HL-60 (cell line): ENCODE results near the gene ATP11A.

Source experiments
- DNase-seq, 2 experiments: peaks; one replicate each; pipeline ENCODE4 v3.0.0-alpha.2; 2010 to 2020; ENCODE audit warnings: low read depth in 1 of 2, low spot score in 1 of 2
- H3K27ac ChIP-seq: fragments of 250-450 bp; sonication (Bioruptor Pico); replicated peaks from 2 replicates; pipeline ENCODE4 v1.5.1; 2020; ENCODE audit warnings: mild to moderate bottlenecking, moderate library complexity
- H3K27me3 ChIP-seq: fragments of 250-450 bp; sonication (Bioruptor Pico); 2 replicates; pipeline ENCODE4 v1.5.1; 2021; ENCODE audit warnings: mild to moderate bottlenecking, moderate library complexity; ENCODE audit not compliant: insufficient read depth, poor library complexity, severe bottlenecking
- H3K4me3 ChIP-seq: replicated peaks from 2 replicates; pipeline ENCODE4 v1.5.1; 2011; ENCODE audit warnings: mild to moderate bottlenecking, control low read depth, low read length; ENCODE audit not compliant: insufficient read depth
- CTCF ChIP-seq: IDR thresholded peaks from one replicate; pipeline ENCODE4 v1.5.1; 2011; ENCODE audit warnings: low read length, control low read depth, inconsistent platforms; ENCODE audit not compliant: insufficient read depth
- GABPA ChIP-seq: IDR thresholded peaks from 2 replicates; pipeline ENCODE4 v1.6.1; 2012; ENCODE audit warnings: low read depth
- POLR2AphosphoS5 ChIP-seq: IDR thresholded peaks from 2 replicates; pipeline ENCODE4 v1.6.1; 2012; ENCODE audit warnings: low read depth
- REST ChIP-seq: IDR thresholded peaks from 2 replicates; pipeline ENCODE4 v1.6.1; 2012; ENCODE audit warnings: low read depth; ENCODE audit not compliant: insufficient replicate concordance
- SPI1 ChIP-seq: IDR thresholded peaks from 2 replicates; pipeline ENCODE4 v1.6.1; 2012; ENCODE audit warnings: low read depth, mild to moderate bottlenecking, borderline replicate concordance

Gene ATP11A

GRCh38 chr13:112733661-112734379 is 44.0 kb downstream of the ATP11A start:
- no peak for DNase-seq
- H3K27me3 ChIP-seq, result no peaks in the 10 kb centered on the region
- no peak overlapping the region for H3K4me3 ChIP-seq
- TF ChIP-seq POLR2AphosphoS5, result no peak
- no peak for TF ChIP-seq SPI1
- no peak for TF ChIP-seq GABPA
- no peak for TF ChIP-seq CTCF
- no peak for TF ChIP-seq REST
- no peak overlapping the region for H3K27ac ChIP-seq

GRCh38 chr13:112734696-112735547 is 45.1 kb downstream of the ATP11A start:
- TF ChIP-seq GABPA, result no peak
- TF ChIP-seq CTCF, result no peak
- no peak for TF ChIP-seq REST
- no peaks in the 10 kb centered on the region for H3K27me3 ChIP-seq
- H3K27ac ChIP-seq, result no peak overlapping the region
- DNase-seq, result no peak
- no peak overlapping the region for H3K4me3 ChIP-seq

- Histone ChIP-seq H3K4me3 (no peak overlapping the region), H3K27ac (no peak overlapping the region), H3K27me3 (no peaks in the 10 kb centered on the region)
- no peak for TF ChIP-seq CTCF
- no peak for TF ChIP-seq REST
- TF ChIP-seq SPI1, result no peak
- TF ChIP-seq GABPA, result no peak
- TF ChIP-seq POLR2AphosphoS5, result no peak
- no peak for DNase-seq
Measured at GRCh38 chr13:112735791-112736190, 46.0 kb downstream of the ATP11A start.
